ENCODE results near the gene STAB2. TPM values are rescaled to one million over a fixed set of nuclear protein-coding genes. Genes with fewer than 3 reads are reported as not detected.
"Not testable (repeated sequence)": the region's sequence is repeated elsewhere in the genome, so short reads cannot be mapped to it uniquely, and the experiment has no call there.

Gene STAB2
- total RNA-seq, 1 donor from 2014 or later = 15.1 TPM

DNA sequence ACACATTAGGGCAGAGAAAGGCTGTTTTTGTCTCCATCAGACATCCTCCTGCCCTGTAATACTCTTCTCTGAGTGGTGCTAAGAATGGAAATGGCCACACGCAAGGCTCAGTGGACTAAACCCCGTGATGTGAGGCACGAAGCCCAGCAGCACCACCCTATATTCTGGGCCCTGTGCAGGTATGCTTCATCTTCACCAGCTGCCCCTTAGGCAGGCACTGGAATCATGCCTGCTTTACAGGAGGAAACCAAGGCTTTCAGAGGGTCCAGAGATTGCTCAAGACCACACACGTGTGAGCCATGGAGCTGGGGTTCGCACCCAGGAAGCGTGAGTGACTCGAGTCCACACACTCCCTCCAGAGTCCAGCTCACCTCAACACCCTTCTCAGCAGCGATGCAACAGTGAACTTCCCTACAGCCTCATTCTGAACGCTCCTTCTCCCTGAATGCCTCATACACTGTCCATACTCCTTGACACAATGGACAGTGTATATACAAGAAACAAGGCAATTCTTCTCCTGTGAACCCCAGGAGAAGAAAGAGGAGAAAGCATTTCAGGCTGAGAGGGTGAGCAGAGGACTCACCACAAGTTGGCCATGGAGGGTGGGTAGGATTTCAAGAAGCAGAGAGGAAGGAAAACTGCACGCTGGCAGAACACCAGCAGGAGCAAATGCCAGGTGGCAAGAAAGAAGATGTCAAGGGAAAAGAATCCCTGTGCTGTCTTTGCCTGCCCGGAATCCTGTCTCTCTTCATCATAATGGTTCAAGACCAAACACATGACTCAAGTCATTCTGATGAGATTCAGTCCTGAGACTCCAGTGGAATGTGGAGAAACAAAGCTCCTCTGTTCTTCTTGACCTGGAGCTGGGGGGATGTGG, 214.9 kb downstream of the STAB2 start:
- ATAC-seq (no peak), DNase-seq (ENCODE audit: low spot score) (no peak)

GRCh38 chr12:103802586-103802886, 215.5 kb downstream of the STAB2 start:
- DNase-seq (ENCODE audit: low spot score) = no peak
- ATAC-seq = no peak

- ATAC-seq = no peak
Measured at GRCh38 chr12:103803847-103804246, 216.8 kb downstream of the STAB2 start.

DNA sequence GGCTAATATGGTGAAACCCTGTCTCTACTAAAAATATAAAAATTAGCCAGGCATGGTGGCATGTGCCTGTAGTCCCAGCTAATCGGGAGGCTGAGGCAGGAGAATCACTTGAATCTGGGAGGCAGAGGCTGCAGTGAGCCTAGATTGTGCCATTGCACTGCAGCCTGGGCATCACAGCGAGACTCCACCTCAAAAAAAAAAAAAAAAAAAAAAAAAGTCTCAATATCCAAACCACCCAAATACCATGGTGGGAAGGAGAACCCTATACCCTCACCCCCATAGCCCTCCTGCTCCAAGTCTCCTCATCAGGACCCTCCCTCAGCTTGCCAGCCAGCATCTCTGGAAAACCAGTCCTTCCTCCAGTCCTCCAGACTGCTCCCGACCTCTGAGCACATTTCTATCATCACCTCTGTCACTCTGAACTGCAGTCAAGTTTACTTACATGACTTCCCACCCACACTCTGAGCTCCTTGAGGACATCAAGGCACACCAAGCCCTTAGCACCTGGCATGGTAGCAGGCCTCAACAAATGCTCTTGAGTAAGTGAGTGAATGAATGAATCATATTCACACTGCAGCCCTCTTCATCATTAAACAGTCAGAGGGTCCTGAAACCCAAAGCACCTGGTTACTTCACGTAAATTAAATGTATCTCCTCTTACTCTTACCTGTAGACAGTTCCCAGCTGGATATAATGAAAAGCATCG, 218.7 kb downstream of the STAB2 start:
- ATAC-seq = no peak
- no peak for DNase-seq (ENCODE audit: low spot score)

More at GRCh38 chr12:103803847-103804246, 216.8 kb downstream of the STAB2 start:
- no peak for DNase-seq (ENCODE audit: low spot score)

DNA sequence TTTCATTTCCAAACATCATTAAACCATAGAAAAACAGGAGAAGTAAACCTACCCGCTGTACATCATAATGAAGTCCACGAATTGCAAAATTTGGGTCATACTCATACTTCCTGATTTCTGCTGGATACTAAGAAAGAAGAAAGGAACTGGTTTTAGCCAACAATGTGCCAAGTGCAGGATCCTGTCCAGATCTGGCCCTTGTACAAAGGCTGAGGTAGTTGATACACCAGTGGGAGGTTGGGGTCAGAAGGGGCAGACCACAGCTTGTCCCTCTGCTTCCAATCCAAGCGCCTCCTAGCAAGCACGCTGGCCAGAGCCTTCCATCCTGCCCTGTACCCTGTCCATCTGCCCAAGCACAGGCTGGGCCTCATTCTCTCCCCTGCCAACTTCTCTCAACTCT, 219.7 kb downstream of the STAB2 start:
- DNase-seq (ENCODE audit: low spot score) (no peak), ATAC-seq (no peak)

- no peak for ATAC-seq
Measured at GRCh38 chr12:103807561-103808238, 220.6 kb downstream of the STAB2 start.

DNA sequence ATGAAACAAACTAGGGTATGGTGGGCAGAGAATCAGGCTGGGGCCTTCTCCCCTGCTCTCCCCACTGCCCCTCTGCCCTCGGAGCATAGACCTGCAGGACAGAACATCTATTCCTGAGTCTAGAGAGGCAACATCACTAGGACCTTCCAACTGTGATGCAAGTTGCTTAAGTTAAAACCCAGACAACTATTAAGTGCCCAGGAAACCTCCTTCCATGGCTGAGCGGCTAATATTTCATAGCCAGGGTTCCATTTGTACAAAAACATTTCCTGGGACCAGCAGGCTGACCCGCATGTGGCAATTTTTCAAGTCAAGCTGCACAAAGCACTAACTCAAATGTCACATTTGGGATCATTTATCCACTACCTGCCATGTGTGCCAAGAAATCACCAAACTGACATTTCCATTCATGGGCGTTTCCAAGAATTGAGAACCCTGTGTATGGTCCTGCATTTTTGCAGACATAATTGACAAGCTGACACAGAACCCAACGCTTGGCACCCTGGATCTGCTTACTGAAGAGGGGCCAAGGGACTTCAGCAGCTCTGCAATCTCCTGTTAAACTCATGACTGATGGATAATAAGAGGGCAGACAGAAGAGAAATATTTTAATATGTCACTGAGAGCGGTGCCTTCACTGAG, 221.3 kb downstream of the STAB2 start:
- no peak for ATAC-seq

More at GRCh38 chr12:103807561-103808238, 220.6 kb downstream of the STAB2 start:
- no peak for DNase-seq (ENCODE audit: low spot score)

GRCh38 chr12:103809154-103809553, 222.1 kb downstream of the STAB2 start:
- ATAC-seq = no peak
- DNase-seq (ENCODE audit: low spot score) = no peak

More for the DNA sequence above, 221.3 kb downstream of the STAB2 start:
- DNase-seq (ENCODE audit: low spot score) = no peak

DNA sequence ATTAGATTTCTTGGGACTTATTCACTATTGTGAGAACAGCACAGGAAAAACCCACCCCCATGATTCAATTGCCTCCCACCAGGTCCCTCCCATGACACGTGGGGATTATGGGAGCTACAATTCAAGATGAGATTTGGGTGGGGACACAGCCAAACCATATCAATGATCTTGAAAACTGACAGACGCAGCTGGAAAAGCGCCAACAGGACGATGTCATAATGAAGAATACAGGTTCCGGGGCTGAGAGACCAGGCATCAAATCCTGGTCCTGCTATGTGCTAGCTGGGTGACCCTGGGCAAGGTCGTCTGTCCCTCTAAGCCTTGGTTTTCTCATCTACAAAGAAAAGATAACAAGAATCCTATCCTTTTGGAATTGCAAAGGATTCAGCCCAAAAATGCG, 222.6 kb downstream of the STAB2 start:
- not testable (repeated sequence) for DNase-seq (ENCODE audit: low spot score); ATAC-seq

- ATAC-seq = no peak
- DNase-seq (ENCODE audit: low spot score) = no peak
Measured at GRCh38 chr12:103810111-103810510, 223.0 kb downstream of the STAB2 start.

- no peak for DNase-seq (ENCODE audit: low spot score)
- no peak for ATAC-seq
Measured at GRCh38 chr12:103811791-103812190, 224.7 kb downstream of the STAB2 start.

DNA sequence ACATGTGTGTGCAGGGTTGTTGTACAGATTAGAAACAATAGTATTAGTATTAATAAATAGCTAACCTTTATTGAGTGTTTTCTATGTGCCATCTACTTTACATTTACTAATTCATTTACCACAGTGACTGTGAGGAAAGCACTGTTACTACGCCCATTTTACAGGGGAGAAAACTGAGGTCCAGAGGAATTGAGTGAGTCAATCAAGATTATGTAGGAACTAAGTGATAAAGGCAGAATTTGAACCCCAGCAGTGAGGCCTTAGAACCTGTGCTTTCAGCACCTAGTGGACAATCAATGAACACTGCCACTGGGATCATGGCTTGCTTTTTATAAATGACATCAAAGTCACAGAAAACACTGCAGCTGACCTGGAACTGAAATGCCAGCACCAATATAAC, 225.7 kb downstream of the STAB2 start:
- DNase-seq (ENCODE audit: low spot score) (no peak), ATAC-seq (no peak)

DNA sequence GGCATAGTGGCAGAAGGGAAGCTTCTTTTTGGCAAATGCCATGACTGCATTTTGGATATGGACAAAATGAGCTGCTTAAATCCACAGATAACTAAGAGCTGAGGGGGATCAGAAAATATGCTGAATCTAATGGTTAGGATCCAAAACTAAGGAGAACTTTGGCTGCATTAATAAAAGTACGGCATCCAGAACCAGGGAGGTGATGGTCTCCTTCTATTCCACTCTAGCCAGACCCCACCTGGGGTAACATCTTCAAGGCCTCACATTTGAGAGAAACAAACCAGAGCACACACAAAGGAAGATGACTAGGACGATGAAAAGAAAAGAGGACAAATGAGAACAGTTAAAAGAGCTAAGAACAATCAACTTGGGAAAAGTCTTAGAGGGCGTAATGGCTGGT, 226.4 kb downstream of the STAB2 start:
- DNase-seq (ENCODE audit: low spot score) (no peak), ATAC-seq (no peak)

- no peak for DNase-seq (ENCODE audit: low spot score)
Measured at GRCh38 chr12:103813949-103814348, 226.9 kb downstream of the STAB2 start.

GRCh38 chr12:103814436-103814835, 227.4 kb downstream of the STAB2 start:
- ATAC-seq = no peak
- no peak for DNase-seq (ENCODE audit: low spot score)

More at GRCh38 chr12:103813949-103814348, 226.9 kb downstream of the STAB2 start:
- no peak for ATAC-seq

Other genes starting within 250 kb of the STAB2 start
- gene C12orf42, start 91.3 kb upstream of the STAB2 start, total RNA-seq = not detected

Measured in left lobe of liver (tissue), 2 donors.